GM12878 (cell line): ENCODE data around the gene ADAMTS13. TPM values are rescaled to one million over a fixed set of nuclear protein-coding genes. Genes with fewer than 3 reads are reported as not detected.

ENCODE experiments used
- ATAC-seq: fragments of 200-7000 bp; cut with Tn5 transposase; 3 replicates; pipeline ENCODE4 v1.9.1; 2020; ENCODE audit warnings: mild to moderate bottlenecking, moderate library complexity
- BruUV-seq: library from RNA; stranded (reverse); fragments of 400-500 nt; replicated peaks from 2 replicates; lab custom pipeline; 2021; lab: Mats Ljungman, UMichigan
- CTCF ChIA-PET: fragments of 300-600 bp; sonication (Branson Sonifier 250); formaldehyde crosslinking; extraction: SDS; loops from one replicate; lab custom pipeline; 2021; ENCODE audit warnings: inconsistent platforms; lab: Yijun Ruan, JAX
- POLR2A ChIA-PET: fragments of 350-600 bp; formaldehyde crosslinking; extraction: SDS; loops from one replicate; lab custom pipeline; 2021; ENCODE audit warnings: inconsistent platforms; lab: Charles Lee
- RAD21 ChIA-PET: fragments of 300-600 bp; sonication (Branson Sonifier 250); formaldehyde crosslinking; loops from one replicate; lab custom pipeline; 2023; ENCODE audit warnings: antibody characterized with exemption; ENCODE audit not compliant: unreplicated experiment; lab: Charles Lee
- SMC1A ChIA-PET: fragments of 300-600 bp; sonication (Branson Sonifier 250); formaldehyde crosslinking; loops from one replicate; lab custom pipeline; 2023; ENCODE audit not compliant: unreplicated experiment, uncharacterized antibody; lab: Charles Lee
- DNase-seq: peaks from one replicate; pipeline ENCODE4 v3.0.0-alpha.2; 2011; ENCODE audit warnings: low read depth, low spot score
- FAIRE-seq: peaks from 3 replicates; lab custom pipeline; 2011; peaks lifted over from hg19 to GRCh38; lab: Jason Lieb, UNC
- H2AFZ ChIP-seq: 2 replicates; pipeline ENCODE4 v1.6.0; 2011; ENCODE audit warnings: low read depth, low read length, control low read depth; ENCODE audit not compliant: control insufficient read depth
- H3K27ac ChIP-seq: 2 replicates; pipeline ENCODE4 v1.5.1; 2011; ENCODE audit warnings: control low read depth; ENCODE audit not compliant: control insufficient read depth, insufficient read depth
- H3K27me3 ChIP-seq, 2 experiments: replicated peaks in 1 of 2; 2 replicates each; pipeline versions ENCODE4 v1.6.0 to v1.6.1; 2011; ENCODE audit warnings: low read length in 1 of 2; ENCODE audit not compliant: control insufficient read depth in 2 of 2, insufficient read depth in 2 of 2
- H3K36me3 ChIP-seq, 2 experiments: 2 replicates each; pipeline ENCODE4 v1.5.1; 2011; ENCODE audit warnings: low read length in 1 of 2; ENCODE audit not compliant: control insufficient read depth in 2 of 2, insufficient read depth in 2 of 2
- H3K4me1 ChIP-seq: 2 replicates; pipeline ENCODE4 v1.6.1; 2011; ENCODE audit warnings: mild to moderate bottlenecking, low read length, moderate library complexity, mixed read lengths; ENCODE audit not compliant: control insufficient read depth, insufficient read depth
- H3K4me2 ChIP-seq: 2 replicates; pipeline ENCODE4 v1.6.0; 2011; ENCODE audit warnings: control low read depth; ENCODE audit not compliant: control insufficient read depth, insufficient read depth
- H3K4me3 ChIP-seq: fragments of 200-600 bp; sonication (generic); 2 replicates; pipeline ENCODE4 v1.5.1; 2016
- H3K79me2 ChIP-seq: 2 replicates; pipeline ENCODE4 v1.6.0; 2011; ENCODE audit warnings: low read length; ENCODE audit not compliant: control insufficient read depth, insufficient read depth
- H3K9ac ChIP-seq: 2 replicates; pipeline ENCODE4 v1.8.0; 2011; ENCODE audit warnings: low read length, control low read depth, mixed read lengths; ENCODE audit not compliant: control insufficient read depth, insufficient read depth
- H3K9me3 ChIP-seq: replicated peaks from 3 replicates; pipeline ENCODE4 v1.5.1; 2011; ENCODE audit warnings: mild to moderate bottlenecking, low read length; ENCODE audit not compliant: control insufficient read depth, insufficient read depth
- H4K20me1 ChIP-seq: 2 replicates; pipeline ENCODE4 v1.6.0; 2011; ENCODE audit not compliant: control insufficient read depth, insufficient read depth
- ATF7 ChIP-seq: fragments of 450-650 bp; IDR thresholded peaks from 2 replicates; pipeline ENCODE4 v1.6.1; 2016; ENCODE audit warnings: low read depth, mild to moderate bottlenecking
- BACH1 ChIP-seq: fragments of 450-650 bp; IDR thresholded peaks from 2 replicates; pipeline ENCODE4 v1.6.1; 2017; ENCODE audit warnings: mild to moderate bottlenecking, borderline replicate concordance
- BCL11A ChIP-seq: IDR thresholded peaks from 2 replicates; pipeline ENCODE4 v1.6.1; 2011; ENCODE audit warnings: low read depth, low read length
- BHLHE40 ChIP-seq, 2 experiments: fragments of 450-650 bp in 1 of 2; IDR thresholded peaks; 2 replicates each; pipeline ENCODE4 v1.6.1; 2011 to 2017; ENCODE audit warnings: low read depth in 2 of 2, borderline replicate concordance in 1 of 2, improper control_type of control experiment in 1 of 2, low read length in 1 of 2, mild to moderate bottlenecking in 1 of 2
- BMI1 ChIP-seq: fragments of 450-650 bp; IDR thresholded peaks from 2 replicates; pipeline ENCODE4 v1.6.1; 2016; ENCODE audit warnings: mild to moderate bottlenecking, moderate library complexity, borderline replicate concordance
- CBFB ChIP-seq: IDR thresholded peaks from 2 replicates; pipeline ENCODE4 v1.6.1; 2016; ENCODE audit warnings: antibody characterized with exemption, low read depth
- CHD1 ChIP-seq: IDR thresholded peaks from 2 replicates; pipeline ENCODE4 v1.6.1; 2012; ENCODE audit warnings: low read depth, low read length, improper control_type of control experiment
- FOS ChIP-seq: IDR thresholded peaks from 3 replicates; pipeline ENCODE4 v1.6.1; 2011; ENCODE audit warnings: borderline replicate concordance; ENCODE audit not compliant: insufficient read length; ENCODE audit errors: extremely low read depth
- GATAD2B ChIP-seq: fragments of 450-650 bp; conservative IDR thresholded peaks from 2 replicates; pipeline ENCODE4 v1.6.1; 2017; ENCODE audit warnings: low read depth, mild to moderate bottlenecking, moderate library complexity
- HDAC2 ChIP-seq: fragments of 200-600 bp; sonication (generic); IDR thresholded peaks from 2 replicates; pipeline ENCODE4 v1.6.1; 2017
- HDGF ChIP-seq: fragments of 450-650 bp; IDR thresholded peaks from 2 replicates; pipeline ENCODE4 v1.6.1; 2016; ENCODE audit warnings: antibody characterized with exemption
- MEF2B ChIP-seq: fragments of 450-650 bp; IDR thresholded peaks from 2 replicates; pipeline ENCODE4 v1.6.1; 2018; ENCODE audit warnings: mild to moderate bottlenecking, moderate library complexity; ENCODE audit not compliant: partially characterized antibody, poor library complexity, severe bottlenecking
- NFYB ChIP-seq: IDR thresholded peaks from 2 replicates; pipeline ENCODE4 v1.6.1; 2011; ENCODE audit warnings: low read depth, mild to moderate bottlenecking, low read length, improper control_type of control experiment, moderate library complexity; ENCODE audit not compliant: insufficient read depth
- NR2C2 ChIP-seq: IDR thresholded peaks from 2 replicates; pipeline ENCODE4 v1.6.1; 2011; ENCODE audit warnings: borderline replicate concordance, low read depth; ENCODE audit not compliant: control insufficient read depth, insufficient read length
- NR2F1 ChIP-seq: fragments of 450-650 bp; conservative IDR thresholded peaks from 2 replicates; pipeline ENCODE4 v1.6.1; 2017; ENCODE audit warnings: mild to moderate bottlenecking
- PAX8 ChIP-seq: fragments of 450-650 bp; IDR thresholded peaks from 2 replicates; pipeline ENCODE4 v1.6.1; 2017; ENCODE audit warnings: mild to moderate bottlenecking, moderate library complexity
- RELA ChIP-seq: fragments of 450-650 bp; IDR thresholded peaks from 2 replicates; pipeline ENCODE4 v1.8.0; 2014; ENCODE audit warnings: borderline replicate concordance; ENCODE audit not compliant: partially characterized antibody
- RFX5 ChIP-seq: IDR thresholded peaks from 2 replicates; pipeline ENCODE4 v1.6.1; 2011; ENCODE audit warnings: low read depth, low read length, improper control_type of control experiment
- SP1 ChIP-seq: IDR thresholded peaks from one replicate; pipeline ENCODE4 v1.6.1; 2011; ENCODE audit warnings: low read depth, low read length
- SUZ12 ChIP-seq: fragments of 200-600 bp; sonication (generic); IDR thresholded peaks from one replicate; pipeline ENCODE4 v1.6.1; 2018; ENCODE audit warnings: antibody characterized with exemption, mild to moderate bottlenecking; ENCODE audit not compliant: unreplicated experiment
- TAF1 ChIP-seq: IDR thresholded peaks from 2 replicates; pipeline ENCODE4 v1.6.1; 2011; ENCODE audit warnings: mild to moderate bottlenecking, low read depth, low read length, borderline replicate concordance
- ZNF217 ChIP-seq: fragments of 450-650 bp; IDR thresholded peaks from 2 replicates; pipeline ENCODE4 v1.6.1; 2017; ENCODE audit warnings: antibody characterized with exemption, mild to moderate bottlenecking
- WGBS: methylation state at CpG from one replicate; pipeline ENCODE4 v1.1.6; 2016; ENCODE audit warnings: low lambda C conversion rate; ENCODE audit not compliant: insufficient replicate concordance, insufficient coverage; ENCODE audit errors: missing lambda C conversion rate; 5-methylcytosine and 5-hydroxymethylcytosine counted together
- in situ Hi-C: fragments of 300-500 bp; cut with MboI; formaldehyde crosslinking; loops from 9 replicates; pipeline ENCODE4 v1.14.3; 2018; ENCODE audit warnings: mixed read lengths
- intact Hi-C: fragments of 100-400 bp; cut with micrococcal nuclease; formaldehyde crosslinking; loops from one replicate; pipeline ENCODE4 v1.14.2; 2022; ENCODE audit not compliant: unreplicated experiment
- polyA plus RNA-seq, 11 experiments: library from polyadenylated mRNA; depleted of rRNA in 4 of 11; unstranded in 6 of 11; stranded (reverse) in 5 of 11; fragments of >200 nt; fragmentation: Nextera tagmentation in 4 of 11; fragmentation: Illumina TruSeq in 1 of 11; extraction: Ambion mirVana in 4 of 11; extraction: Trizol in 1 of 11; gene quantifications; 1 replicate in 1 of 11; 2 replicates in 10 of 11; pipeline versions ENCODE4 v1.2.1 to v1.2.3, GENCODE V29; 2011 to 2016; ENCODE audit warnings: inconsistent platforms in 2 of 11, missing spikeins in 2 of 11, low read depth in 1 of 11
- total RNA-seq, 4 experiments: library from RNA; depleted of rRNA in 3 of 4; stranded (reverse); fragments of >200 nt in 3 of 4; fragmentation: Illumina TruSeq in 1 of 4; extraction: Trizol in 1 of 4; gene quantifications; 2 replicates each; pipeline versions ENCODE4 v1.2.1 to v1.2.3, GENCODE V29; 2013 to 2021

The ADAMTS13 gene
- total and polyA plus RNA-seq, 10 of the 15 experiments (the other 5 are each of a cell fraction or from before 2014, with no cell fraction given): 0.08 to 2.4 (median 0.28) TPM

GRCh38 chr9:133477992-133478850, 56.1 kb downstream of the ADAMTS13 start (continued):
- peak; percentile 45 for TF ChIP-seq MEF2B
- TF ChIP-seq HDGF: no peak
- peak; percentile 35; the same call in 1 of the 2 replicates for TF ChIP-seq ATF7
- TF ChIP-seq BCL11A: peak; percentile 40; the same call in 1 of the 2 replicates
- TF ChIP-seq NFYB: no peak
- TF ChIP-seq CHD1: no peak
- no peak for TF ChIP-seq BACH1
- no peak for TF ChIP-seq NR2C2
- no peak for TF ChIP-seq HDAC2

- Histone ChIP-seq H3K4me2 (peak within 1 kb of the TSS; percentile 74), H3K4me1 (peaks cover 15% of the 10 kb centered on the region), H3K36me3 (peaks cover 9 to 11% of the 10 kb centered on the region in 2 experiments; a peak in 3 of 4 replicates), H3K4me3 (peak within 1 kb of the TSS; percentile 94), H3K27me3 (no peaks in the 10 kb centered on the region), H3K9me3 (no peaks in the 10 kb centered on the region; the same call in 2 of the 3 replicates), H3K79me2 (peaks cover 30% of the 10 kb centered on the region), H3K9ac (peak within 1 kb of the TSS; percentile 74), H2AFZ (peak within 1 kb of the TSS; percentile 64), H4K20me1 (peaks cover 3% of the 10 kb centered on the region; the same call in 1 of the 2 replicates), H3K27ac (peak within 1 kb of the TSS; percentile 83)
- in situ Hi-C loops (no loop called here), intact Hi-C loops (loop anchor here (1.0 to 5.0 kb wide), 3 partner anchors 19 to 132 kb away; partner anchors contain the start of genes MED22, REXO4 and RPL7A)
- DNase-seq: no peak
- RAD21 ChIA-PET: interaction anchor here (1.1 to 3.1 kb wide), 5 partner anchors 19 to 335 kb away, joined by 3 to 20 read pairs (median 4); partner anchors contain the start of genes ADAMTS13 and CACFD1
- POLR2A ChIA-PET: interaction anchor here (0.6 to 4.0 kb wide), 7 partner anchors 11 to 364 kb away, joined by 3 to 27 read pairs (median 4); partner anchors contain the start of genes ADAMTS13, CACFD1 and REXO4
- SMC1A ChIA-PET: interaction anchor here (1.0 to 1.9 kb wide), 3 partner anchors 8 to 19 kb away, joined by 3 to 9 read pairs (median 3); partner anchors contain the start of gene CACFD1
- BruUV-seq: no TSS peak
- 1% methylated on average over 77 of the region's 84 CpGs for WGBS
- FAIRE-seq: peak; percentile 75
- ATAC-seq: peak; percentile 97
- CTCF ChIA-PET: interaction anchor here (0.8 to 3.5 kb wide), 7 partner anchors 19 to 124 kb away, joined by 3 to 17 read pairs (median 3); partner anchors contain the start of gene CACFD1
- TF ChIP-seq SUZ12: no peak
- TF ChIP-seq PAX8: no peak
- no peak for TF ChIP-seq BMI1
- peak; percentile 45; the same call in 1 of the 2 replicates for TF ChIP-seq RFX5
- TF ChIP-seq NR2F1: peak; percentile 88
- no peak for TF ChIP-seq ZNF217
- peak; percentile 82 for TF ChIP-seq SP1
- no peak for TF ChIP-seq CBFB
- peak; percentile 95 for TF ChIP-seq NFYB
- TF ChIP-seq TAF1: peak; percentile 59; the same call in 1 of the 2 replicates
- peak; percentile 16 for TF ChIP-seq RELA
- TF ChIP-seq HDAC2: 0 out of 2 replicates have a peak, but pooled peaks have one; percentile 34
- peak; percentile 84 for TF ChIP-seq GATAD2B
- TF ChIP-seq BHLHE40 (IDR thresholded peaks at IDR 0.05; ENCODE audit: borderline replicate concordance in 1 of 2, low read depth in 2 of 2, low read length in 1 of 2): peak in 1 of 2 experiments; percentile 64; a peak in 2 of 4 replicates
- TF ChIP-seq FOS: peak; percentile 19
Measured at GRCh38 chr9:133478851-133479711, 56.9 kb downstream of the ADAMTS13 start, which contains the start of gene SLC2A6. TSS of gene SLC2A6 (minus strand) at chr9:133479099. CDS start at chr9:133479059, 40 bp downstream.
